GM23248 (cell line): ENCODE results near the gene SARM1.

Experiments
- EZH2 ChIP-seq: fragments of 200-600 bp; sonication (generic); IDR thresholded peaks from 2 replicates; pipeline ENCODE4 v1.6.1; 2018; ENCODE audit warnings: antibody characterized with exemption, mild to moderate bottlenecking; ENCODE audit not compliant: insufficient read depth, poor library complexity, severe bottlenecking
- EZH2phosphoT487 ChIP-seq: fragments of 200-600 bp; sonication (generic); IDR thresholded peaks from 2 replicates; pipeline ENCODE4 v1.6.1; 2018; ENCODE audit warnings: antibody characterized with exemption, moderate library complexity, mild to moderate bottlenecking, low read depth; ENCODE audit not compliant: insufficient read depth

DNA sequence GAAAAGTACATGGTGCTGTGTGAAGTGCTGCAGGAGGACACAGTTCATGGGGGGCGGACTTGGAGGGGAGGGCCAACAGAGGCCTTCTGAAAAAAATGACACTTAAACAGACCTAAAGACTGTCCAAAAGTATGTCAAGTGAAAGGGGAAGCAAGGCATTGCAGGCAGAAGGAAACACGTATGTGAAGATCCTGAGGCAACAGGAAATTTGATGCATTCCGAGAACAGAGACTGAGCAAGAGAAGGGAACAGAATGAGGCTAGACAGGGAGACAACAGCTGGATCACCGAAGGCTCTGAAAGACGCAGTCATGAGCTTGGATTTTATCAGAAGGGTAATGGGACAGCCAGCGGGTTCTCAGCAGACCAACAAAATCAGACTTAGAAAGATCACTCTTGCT, 37.3 kb upstream of the SARM1 start:
- TF ChIP-seq EZH2phosphoT487 (no peak), EZH2 (no peak)
